ENCODE results near the gene GEMIN7. TPM values are rescaled to one million over a fixed set of nuclear protein-coding genes. Genes with fewer than 3 reads are reported as not detected.

Gene GEMIN7
- total RNA-seq, 1 donor from 2014 or later, result 38.7 TPM

DNA sequence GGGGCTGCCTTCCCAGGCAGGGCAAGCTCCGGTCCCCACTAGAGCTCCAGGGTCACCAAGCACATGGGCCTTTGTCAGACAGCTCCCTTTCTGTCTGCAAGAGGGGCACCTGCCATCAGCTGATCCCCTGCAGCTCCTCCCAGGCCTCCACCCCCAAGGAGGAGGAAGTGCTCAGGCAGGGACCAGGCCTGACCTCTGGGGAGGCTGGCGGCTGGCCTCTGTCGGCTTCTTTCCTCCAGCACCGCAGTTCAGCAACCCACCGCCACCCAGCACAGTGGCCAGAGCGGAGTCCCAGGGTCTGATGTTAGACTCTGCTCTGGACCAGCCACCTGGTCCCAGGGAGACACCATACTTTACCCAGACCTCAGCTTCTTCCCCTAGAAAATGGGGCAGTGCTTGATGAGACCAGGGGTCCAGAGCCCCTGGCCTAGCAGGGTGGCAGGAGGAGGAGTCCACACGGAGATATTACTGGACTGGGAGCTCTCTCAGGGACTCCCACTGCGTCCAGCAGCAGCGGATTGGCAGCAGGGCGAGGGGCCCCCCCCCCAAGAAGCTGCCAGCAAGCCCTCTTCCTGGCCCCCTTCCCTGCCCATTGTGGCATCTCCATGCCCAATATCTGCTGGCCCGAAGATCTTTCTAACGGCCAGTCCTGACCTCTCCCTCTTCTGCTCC lies 57.6 kb downstream of the GEMIN7 start:
- peak overlapping the region; percentile 87 for H3K27ac Mint-ChIP-seq
- ChIA-PET CTCF (interaction anchor here (1.1 to 1.6 kb wide), 3 partner anchors 10 to 33 kb away, joined by 3 to 5 read pairs (median 4); no protein-coding TSS in a partner anchor), POLR2A (interaction anchor here (0.6 to 2.4 kb wide), 9 partner anchors 16 to 727 kb away, joined by 3 to 10 read pairs (median 3); partner anchors contain the start of genes BLOC1S3, PPP1R37, RELB and TRAPPC6A)
- peaks cover 10% of the 10 kb centered on the region for H3K36me3 Mint-ChIP-seq (ENCODE audit: low read depth)
- no peaks in the 10 kb centered on the region for H3K27me3 Mint-ChIP-seq
- ATAC-seq (ENCODE audit: low read depth) (no peak), DNase-seq (no peak)
- peak overlapping the region; percentile 75 for H3K4me3 Mint-ChIP-seq
- TF ChIP-seq, protein P1, sequence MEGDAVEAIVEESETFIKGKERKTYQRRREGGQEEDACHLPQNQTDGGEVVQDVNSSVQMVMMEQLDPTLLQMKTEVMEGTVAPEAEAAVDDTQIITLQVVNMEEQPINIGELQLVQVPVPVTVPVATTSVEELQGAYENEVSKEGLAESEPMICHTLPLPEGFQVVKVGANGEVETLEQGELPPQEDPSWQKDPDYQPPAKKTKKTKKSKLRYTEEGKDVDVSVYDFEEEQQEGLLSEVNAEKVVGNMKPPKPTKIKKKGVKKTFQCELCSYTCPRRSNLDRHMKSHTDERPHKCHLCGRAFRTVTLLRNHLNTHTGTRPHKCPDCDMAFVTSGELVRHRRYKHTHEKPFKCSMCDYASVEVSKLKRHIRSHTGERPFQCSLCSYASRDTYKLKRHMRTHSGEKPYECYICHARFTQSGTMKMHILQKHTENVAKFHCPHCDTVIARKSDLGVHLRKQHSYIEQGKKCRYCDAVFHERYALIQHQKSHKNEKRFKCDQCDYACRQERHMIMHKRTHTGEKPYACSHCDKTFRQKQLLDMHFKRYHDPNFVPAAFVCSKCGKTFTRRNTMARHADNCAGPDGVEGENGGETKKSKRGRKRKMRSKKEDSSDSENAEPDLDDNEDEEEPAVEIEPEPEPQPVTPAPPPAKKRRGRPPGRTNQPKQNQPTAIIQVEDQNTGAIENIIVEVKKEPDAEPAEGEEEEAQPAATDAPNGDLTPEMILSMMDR (IDR thresholded peaks at IDR 0.05), result no peak
- H3K9me3 Mint-ChIP-seq, result no peaks in the 10 kb centered on the region
- intact Hi-C loops (cut with micrococcal nuclease), result no loop called here
- peaks cover 50% of the 10 kb centered on the region for H3K4me1 Mint-ChIP-seq

DNA sequence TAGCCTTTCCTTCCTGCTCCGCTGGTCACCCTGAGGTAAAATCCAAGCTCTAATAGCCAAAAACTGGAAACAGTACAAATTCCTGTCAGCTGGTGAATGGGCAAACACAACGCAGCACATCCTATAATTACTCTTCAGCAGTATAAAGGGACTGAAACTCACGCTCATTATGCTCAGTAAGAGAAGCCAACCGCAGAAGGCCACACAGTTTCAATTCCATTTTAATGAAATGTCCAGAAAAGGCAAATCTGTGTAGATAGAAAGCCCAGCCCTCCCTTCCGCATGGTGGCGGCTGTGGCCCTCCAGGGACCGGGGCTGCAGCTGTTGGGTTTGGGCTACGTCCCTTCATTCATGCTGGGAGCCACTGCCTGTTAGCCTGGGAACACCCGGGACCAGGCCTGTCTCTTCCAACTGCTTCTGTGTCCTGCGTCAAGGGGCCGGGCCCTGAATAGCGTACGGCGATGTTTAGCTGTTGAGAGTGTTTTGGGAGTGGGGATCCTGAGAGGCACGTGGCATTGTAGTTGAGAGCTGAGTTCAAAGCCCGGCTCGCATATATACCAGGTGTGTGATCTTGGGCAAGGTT lies 58.2 kb downstream of the GEMIN7 start:
- Mint-ChIP-seq H3K36me3 (ENCODE audit: low read depth) (peaks cover 11% of the 10 kb centered on the region), H3K9me3 (no peaks in the 10 kb centered on the region), H3K4me3 (peak overlapping the region; percentile 75), H3K4me1 (peaks cover 50% of the 10 kb centered on the region), H3K27me3 (no peaks in the 10 kb centered on the region), H3K27ac (peak overlapping the region; percentile 87)
- ChIA-PET CTCF (interaction anchor here (1.2 to 1.6 kb wide), 3 partner anchors 11 to 50 kb away, joined by 3 to 5 read pairs (median 4); no protein-coding TSS in a partner anchor), POLR2A (interaction anchor here (0.5 to 2.4 kb wide), 10 partner anchors 15 to 726 kb away, joined by 3 to 10 read pairs (median 4); partner anchors contain the start of genes BLOC1S3, PPP1R37, RELB and TRAPPC6A)
- TF ChIP-seq, protein P1 (IDR thresholded peaks at IDR 0.05), result no peak
- DNase-seq (no peak), ATAC-seq (ENCODE audit: low read depth) (peak; percentile 85)
- intact Hi-C loops (cut with micrococcal nuclease), result no loop called here

DNA sequence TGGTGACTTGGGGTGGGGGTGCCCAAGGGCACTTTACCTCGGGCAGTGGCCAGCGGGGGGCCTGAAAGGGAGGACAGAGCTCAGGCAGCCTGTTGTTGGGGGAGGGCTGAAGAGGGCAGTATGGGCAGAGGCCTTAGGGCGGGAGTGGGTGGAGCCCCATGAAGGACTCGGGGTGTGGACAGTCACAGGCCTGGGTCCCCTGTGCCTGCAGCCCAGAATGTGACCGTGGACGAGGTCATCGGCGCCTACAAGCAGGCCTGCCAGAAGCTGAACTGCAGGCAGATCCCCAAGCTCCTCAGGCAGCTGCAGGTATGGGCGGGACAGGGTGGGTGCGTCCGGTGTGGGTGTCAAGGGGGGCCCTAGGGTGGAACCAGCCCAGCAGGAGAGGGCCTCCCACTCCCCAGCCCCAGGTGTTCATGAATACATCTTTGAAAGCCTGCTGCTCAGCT lies 59.3 kb downstream of the GEMIN7 start:
- Mint-ChIP-seq H3K27ac (peak overlapping the region; percentile 87), H3K27me3 (no peaks in the 10 kb centered on the region), H3K4me3 (no peak overlapping the region), H3K36me3 (ENCODE audit: low read depth) (peaks cover 20% of the 10 kb centered on the region), H3K4me1 (peaks cover 48% of the 10 kb centered on the region), H3K9me3 (no peaks in the 10 kb centered on the region)
- DNase-seq (no peak), ATAC-seq (ENCODE audit: low read depth) (no peak)
- CTCF ChIA-PET, result interaction anchor here (1.0 to 1.3 kb wide), 3 partner anchors 13 to 78 kb away, joined by 3 to 4 read pairs (median 4); no protein-coding TSS in a partner anchor
- intact Hi-C loops (cut with micrococcal nuclease), result no loop called here
- TF ChIP-seq, protein P1 (IDR thresholded peaks at IDR 0.05), result no peak
- POLR2A ChIA-PET, result interaction anchor here (0.7 to 0.8 kb wide), 2 partner anchors 26 to 39 kb away, joined by 4 to 8 read pairs; partner anchors contain the start of gene TRAPPC6A

DNA sequence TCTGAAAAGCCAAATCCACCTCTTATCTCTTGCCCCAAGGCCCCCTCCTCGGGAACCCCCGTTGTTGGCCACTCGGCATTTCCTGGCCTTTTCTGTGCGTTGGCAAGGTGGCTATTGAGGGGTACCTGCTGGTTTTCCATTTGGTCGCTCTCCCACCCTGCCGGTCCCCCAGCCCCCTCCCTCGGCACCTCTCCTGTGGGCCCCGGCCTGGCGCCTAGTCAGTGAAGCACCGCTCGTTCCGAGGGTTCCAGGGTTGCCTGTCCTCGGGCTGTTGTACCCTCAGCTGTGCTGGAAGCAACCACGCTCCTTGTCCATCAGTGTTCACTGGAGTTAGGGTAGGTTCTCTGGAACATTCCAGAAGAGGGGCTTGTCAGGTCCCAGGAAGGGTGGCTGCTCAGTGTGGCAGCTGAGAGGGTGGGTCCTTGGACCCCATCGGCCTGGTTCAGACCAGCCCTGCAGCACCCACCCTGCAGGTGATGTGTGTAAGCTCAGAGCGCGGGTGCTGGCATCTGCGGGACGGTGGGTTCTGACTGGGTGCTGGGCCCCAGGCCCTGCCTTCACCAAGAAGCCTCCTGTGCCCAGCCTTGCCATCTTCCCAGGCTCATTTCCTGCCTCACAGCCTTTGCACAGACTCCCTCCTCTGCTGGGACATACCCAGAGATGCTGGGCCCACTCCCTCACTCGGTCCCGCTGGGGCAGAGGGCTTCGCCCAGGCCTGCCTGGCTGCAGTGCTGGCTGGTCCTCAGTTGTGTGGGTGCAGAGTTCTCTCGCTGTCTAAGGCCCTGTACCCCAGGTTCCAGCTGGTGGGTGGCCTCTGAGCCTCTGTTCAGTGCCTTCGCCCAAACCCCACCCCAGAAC lies 60.5 kb downstream of the GEMIN7 start:
- ATAC-seq (ENCODE audit: low read depth) (no peak), DNase-seq (no peak)
- intact Hi-C loops (cut with micrococcal nuclease), result no loop called here
- no peak overlapping the region for H3K4me3 Mint-ChIP-seq
- peaks cover 23% of the 10 kb centered on the region for H3K36me3 Mint-ChIP-seq (ENCODE audit: low read depth)
- no peaks in the 10 kb centered on the region for H3K9me3 Mint-ChIP-seq
- H3K27me3 Mint-ChIP-seq, result no peaks in the 10 kb centered on the region
- ChIA-PET POLR2A (no interaction called here), CTCF (interaction anchor here (1.0 kb wide), 1 partner anchor 80 kb away, joined by 4 read pairs; no protein-coding TSS in a partner anchor)
- TF ChIP-seq, protein P1 (IDR thresholded peaks at IDR 0.05), result no peak
- peaks cover 36% of the 10 kb centered on the region for H3K4me1 Mint-ChIP-seq
- no peak overlapping the region for H3K27ac Mint-ChIP-seq
